Thyroid gland (tissue), 4 donors: ENCODE data around the gene FAM193A. TPM values are rescaled to one million over a fixed set of nuclear protein-coding genes. Genes with fewer than 3 reads are reported as not detected.
"Not testable (repeated sequence)": the region's sequence is repeated elsewhere in the genome, so short reads cannot be mapped to it uniquely, and the experiment has no call there.

Experiments used
- DNase-seq, 2 donors: peaks; one replicate each; pipeline ENCODE4 v3.0.0-alpha.2; 2019
- H3K27ac ChIP-seq, 3 donors: fragments of 200-600 bp; sonication (generic); 1 replicate in 2 of 3; 2 replicates in 1 of 3; pipeline ENCODE4 v1.5.1; 2016 to 2019; ENCODE audit warnings: mild to moderate bottlenecking in 1 of 3, moderate library complexity in 1 of 3
- H3K27me3 ChIP-seq: fragments of 200-600 bp; sonication (generic); one replicate; pipeline ENCODE4 v1.5.1; 2019
- H3K36me3 ChIP-seq, 2 donors: fragments of 200-600 bp; sonication (generic); one replicate each; pipeline ENCODE4 v1.5.1; 2016 to 2019
- H3K4me1 ChIP-seq, 2 donors: fragments of 200-600 bp; sonication (generic); one replicate each; pipeline ENCODE4 v1.5.1; 2017 to 2019
- H3K4me3 ChIP-seq, 3 donors: fragments of 200-600 bp; sonication (generic); replicated peaks in 1 of 3; 1 replicate in 2 of 3; 2 replicates in 1 of 3; pipeline ENCODE4 v1.5.1; 2016; ENCODE audit warnings: mild to moderate bottlenecking in 1 of 3
- H3K9me3 ChIP-seq: fragments of 200-600 bp; sonication (generic); one replicate; pipeline ENCODE4 v1.5.1; 2017
- CTCF ChIP-seq, 6 experiments: fragments of 200-600 bp in 3 of 6; fragments of 450-650 bp in 3 of 6; sonication (generic) in 3 of 6; IDR thresholded peaks; one replicate each; pipeline ENCODE4 v1.5.1; 2016 to 2019; ENCODE audit warnings: antibody characterized with exemption in 6 of 6, mild to moderate bottlenecking in 2 of 6, inconsistent platforms in 1 of 6, moderate library complexity in 1 of 6
- POLR2A ChIP-seq, 2 donors: fragments of 450-650 bp; IDR thresholded peaks; one replicate each; pipeline ENCODE4 v1.6.1; 2017; ENCODE audit warnings: antibody characterized with exemption in 2 of 2, mild to moderate bottlenecking in 2 of 2, moderate library complexity in 1 of 2
- WGBS, 2 donors: methylation state at CpG; one replicate each; pipeline ENCODE4 v1.1.5; 2017; 5-methylcytosine and 5-hydroxymethylcytosine counted together
- intact Hi-C: fragments of 100-400 bp; cut with DNase I; formaldehyde crosslinking; loops from one replicate; pipeline ENCODE4 v1.15.1; 2023
- total RNA-seq, 4 donors: library from RNA; depleted of rRNA; stranded (reverse); fragments of >200 nt; gene quantifications; one replicate each; pipeline ENCODE4 v1.2.3, GENCODE V29; 2016

Gene FAM193A
- total RNA-seq, 4 donors from 2014 or later, result 22.4 to 36.7 (median 30.3) TPM

DNA sequence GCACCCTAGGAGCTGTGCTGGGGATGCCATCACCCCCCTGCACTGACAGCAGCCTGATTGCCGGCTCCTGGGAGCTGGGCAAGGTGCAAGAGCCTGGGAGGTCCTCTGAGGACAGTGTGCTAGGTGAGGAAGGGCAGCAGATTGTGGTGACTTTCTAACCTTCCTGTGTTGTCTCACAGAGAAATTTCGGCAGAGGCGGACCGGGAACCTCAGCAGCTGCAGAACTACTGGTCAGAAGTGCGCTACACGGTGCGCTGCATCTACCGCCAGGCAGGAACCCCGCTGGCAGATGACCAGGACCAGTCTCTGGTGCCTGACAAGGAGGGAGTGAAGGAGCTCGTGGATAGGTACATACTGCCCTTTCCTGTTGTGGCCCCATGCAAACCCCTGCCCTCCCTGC lies 89.8 kb downstream of the FAM193A start:
- Histone ChIP-seq H3K36me3 (peaks cover 18 to 29% of the 10 kb centered on the region in 2 donors), H3K4me3 (no peak overlapping the region), H3K27ac (no peak overlapping the region), H3K4me1 (no peaks in the 10 kb centered on the region), H3K9me3 (no peaks in the 10 kb centered on the region), H3K27me3 (no peaks in the 10 kb centered on the region)
- DNase-seq, result no peak
- intact Hi-C loops, result no loop called here
- 89 to 91% methylated on average over 5 to 10 of the region's 10 CpGs for WGBS, 2 donors
- no peak for TF ChIP-seq CTCF (IDR thresholded peaks at IDR 0.05)

DNA sequence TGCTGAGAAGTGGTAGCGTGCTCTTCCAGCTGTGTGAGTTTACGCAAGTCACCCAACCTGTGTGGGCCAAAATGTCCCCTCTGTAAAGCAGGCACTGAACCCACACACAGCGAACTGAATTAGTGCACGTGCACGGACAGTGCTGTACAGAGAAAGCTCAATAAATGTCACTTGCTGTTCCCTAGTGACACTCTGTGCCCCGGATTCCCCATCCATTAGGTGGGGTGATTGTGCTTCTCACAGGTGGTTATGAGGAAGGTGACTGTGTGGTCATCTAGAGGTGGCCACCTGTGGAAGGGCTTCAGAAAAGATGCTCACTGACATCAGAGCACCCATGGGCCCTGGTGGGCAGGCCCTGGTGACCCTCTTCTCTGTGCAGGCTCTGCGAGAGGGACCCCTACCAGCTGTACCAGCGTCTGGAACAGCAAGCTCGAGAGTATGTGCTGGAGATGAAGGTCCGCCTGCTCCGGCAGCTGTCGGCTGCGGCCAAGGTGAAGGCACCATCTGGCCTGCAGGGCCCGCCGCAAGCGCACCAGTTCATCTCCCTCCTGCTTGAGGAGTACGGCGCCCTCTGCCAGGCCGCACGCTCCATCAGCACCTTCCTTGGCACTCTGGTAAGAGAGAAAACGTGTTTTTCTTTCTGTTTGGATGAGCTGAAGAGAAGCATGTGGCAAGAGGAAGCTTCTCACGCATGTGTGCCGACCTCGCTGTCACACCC lies 94.3 kb downstream of the FAM193A start:
- intact Hi-C loops, result no loop called here
- DNase-seq, result no peak
- Histone ChIP-seq H3K27ac (no peak overlapping the region), H3K36me3 (peaks cover 26 to 34% of the 10 kb centered on the region in 2 donors), H3K27me3 (no peaks in the 10 kb centered on the region), H3K9me3 (no peaks in the 10 kb centered on the region), H3K4me3 (no peak overlapping the region), H3K4me1 (no peaks in the 10 kb centered on the region)
- no peak for TF ChIP-seq POLR2A (IDR thresholded peaks at IDR 0.05)
- TF ChIP-seq CTCF (IDR thresholded peaks at IDR 0.05), result no peak
- WGBS, 2 donors, result 93 to 96% methylated on average over 23 to 24 of the region's 24 CpGs

- no peaks in the 10 kb centered on the region for H3K27me3 ChIP-seq
- TF ChIP-seq POLR2A (IDR thresholded peaks at IDR 0.05) (no peak), CTCF (IDR thresholded peaks at IDR 0.05) (no peak)
- no peak for DNase-seq
- peaks cover 13 to 16% of the 10 kb centered on the region in 2 donors for H3K36me3 ChIP-seq
- 82 to 91% methylated on average over 5 of the region's 5 CpGs for WGBS, 2 donors
- no peak overlapping the region for H3K4me3 ChIP-seq
- peaks cover 12 to 17% of the 10 kb centered on the region in 2 donors for H3K4me1 ChIP-seq
- no peak overlapping the region for H3K27ac ChIP-seq
- intact Hi-C loops, result no loop called here
- no peaks in the 10 kb centered on the region for H3K9me3 ChIP-seq
Observed at GRCh38 chr4:2634014-2634413, 97.6 kb downstream of the FAM193A start.

DNA sequence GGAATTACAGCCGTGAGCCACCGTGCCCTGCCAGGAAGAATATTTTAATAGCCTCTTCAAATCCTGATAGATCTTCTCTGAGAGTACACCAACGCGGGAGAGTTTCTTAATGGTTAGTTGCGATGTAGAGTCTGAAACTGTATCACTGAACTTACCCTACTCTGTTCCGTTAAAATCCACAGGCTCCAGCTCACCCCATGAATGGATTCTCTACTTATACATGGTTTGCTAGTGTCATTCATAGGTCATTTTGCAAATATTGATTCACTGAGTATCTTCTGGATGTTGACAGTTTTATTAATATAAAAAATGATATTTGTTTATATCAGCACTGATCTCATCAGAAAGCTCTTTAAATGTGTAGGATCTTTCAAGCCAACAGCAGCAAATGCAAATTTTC lies 99.9 kb downstream of the FAM193A start:
- no peaks in the 10 kb centered on the region for H3K27me3 ChIP-seq
- no peak overlapping the region for H3K27ac ChIP-seq
- no peak overlapping the region for H3K4me3 ChIP-seq
- intact Hi-C loops, result no loop called here
- TF ChIP-seq CTCF (IDR thresholded peaks at IDR 0.05) (no peak), POLR2A (IDR thresholded peaks at IDR 0.05) (no peak)
- DNase-seq, result no peak
- H3K4me1 ChIP-seq, result peaks cover 12 to 18% of the 10 kb centered on the region in 2 donors
- peaks cover 13 to 20% of the 10 kb centered on the region in 2 donors for H3K36me3 ChIP-seq
- H3K9me3 ChIP-seq, result no peaks in the 10 kb centered on the region
- WGBS, 2 donors, result 90 to 94% methylated on average over 6 of the region's 6 CpGs

- H3K4me1 ChIP-seq, result peaks cover 12 to 18% of the 10 kb centered on the region in 2 donors
- DNase-seq, intact Hi-C loops, H3K27ac ChIP-seq, H3K27me3 ChIP-seq, H3K4me3 ChIP-seq, H3K9me3 ChIP-seq: not testable (repeated sequence)
- WGBS, 2 donors, result 95 to 98% methylated on average over 5 of the region's 5 CpGs
- H3K36me3 ChIP-seq, result peaks cover 6 to 15% of the 10 kb centered on the region in 2 donors
Observed at GRCh38 chr4:2636994-2637393, 100.5 kb downstream of the FAM193A start.
